Measurements from ENCODE around the gene BAG3.
"Not testable (repeated sequence)": the region's sequence is repeated elsewhere in the genome, so short reads cannot be mapped to it uniquely, and the experiment has no call there.

Gene BAG3

GRCh38 chr10:119694608-119695007 is 43.4 kb downstream of the BAG3 start:
- DNase-seq (ENCODE audit: low read depth): no peak

GRCh38 chr10:119700321-119700954 is 49.3 kb downstream of the BAG3 start:
- DNase-seq (ENCODE audit: low read depth): no peak

GRCh38 chr10:119701861-119702260 is 50.7 kb downstream of the BAG3 start:
- DNase-seq (ENCODE audit: low read depth): no peak

GRCh38 chr10:119702583-119702982 is 51.4 kb downstream of the BAG3 start:
- DNase-seq (ENCODE audit: low read depth): no peak

- no peak for DNase-seq (ENCODE audit: low read depth)
Observed at GRCh38 chr10:119703903-119704508, 52.8 kb downstream of the BAG3 start.

- no peak for DNase-seq (ENCODE audit: low read depth)
Observed at GRCh38 chr10:119705434-119705831, 54.3 kb downstream of the BAG3 start.

- no peak for DNase-seq (ENCODE audit: low read depth)
Observed at GRCh38 chr10:119706521-119707278, 55.5 kb downstream of the BAG3 start.

GRCh38 chr10:119707331-119707730 is 56.2 kb downstream of the BAG3 start:
- DNase-seq (ENCODE audit: low read depth): not testable (repeated sequence)

- not testable (repeated sequence) for DNase-seq (ENCODE audit: low read depth)
Observed at GRCh38 chr10:119710935-119711334, 59.8 kb downstream of the BAG3 start.

- DNase-seq (ENCODE audit: low read depth): no peak
Observed at GRCh38 chr10:119713744-119714483, 62.7 kb downstream of the BAG3 start.

- no peak for DNase-seq (ENCODE audit: low read depth)
Observed at GRCh38 chr10:119714484-119714816, 63.3 kb downstream of the BAG3 start.

- DNase-seq (ENCODE audit: low read depth): no peak
Observed at GRCh38 chr10:119715628-119716505, 64.7 kb downstream of the BAG3 start.

GRCh38 chr10:119723161-119723560 is 72.0 kb downstream of the BAG3 start:
- DNase-seq (ENCODE audit: low read depth): no peak

GRCh38 chr10:119723624-119724023 is 72.4 kb downstream of the BAG3 start:
- no peak for DNase-seq (ENCODE audit: low read depth)

GRCh38 chr10:119724593-119725516 is 73.7 kb downstream of the BAG3 start:
- no peak for DNase-seq (ENCODE audit: low read depth)

GRCh38 chr10:119725517-119725827 is 74.3 kb downstream of the BAG3 start:
- DNase-seq (ENCODE audit: low read depth): no peak

GRCh38 chr10:119725828-119726675 is 74.9 kb downstream of the BAG3 start, which contains the start of gene INPP5F:
INPP5F (plus strand) TSS chr10:119726050; CDS start chr10:119726263, 213 bp downstream.
- peak; percentile 96 for DNase-seq (ENCODE audit: low read depth)

GRCh38 chr10:119726676-119727261 is 75.6 kb downstream of the BAG3 start:
- DNase-seq (ENCODE audit: low read depth): no peak

Data from stromal cell of bone marrow (primary cell).